NB4 (cell line): Measurements from ENCODE around the gene MBNL2.

Experiments used
- MAX ChIP-seq: IDR thresholded peaks from 2 replicates; pipeline ENCODE4 v1.6.1; 2011; ENCODE audit warnings: low read depth, low read length
- POLR2A ChIP-seq: IDR thresholded peaks from 2 replicates; pipeline ENCODE4 v1.6.1; 2011; ENCODE audit warnings: mild to moderate bottlenecking; ENCODE audit not compliant: insufficient read length; ENCODE audit errors: extremely low read depth
- TF ChIP-seq, protein P1 (sequence below): IDR thresholded peaks from one replicate; pipeline ENCODE4 v1.5.1; 2012; ENCODE audit warnings: low read depth, low read length

- TF ChIP-seq, protein P1, sequence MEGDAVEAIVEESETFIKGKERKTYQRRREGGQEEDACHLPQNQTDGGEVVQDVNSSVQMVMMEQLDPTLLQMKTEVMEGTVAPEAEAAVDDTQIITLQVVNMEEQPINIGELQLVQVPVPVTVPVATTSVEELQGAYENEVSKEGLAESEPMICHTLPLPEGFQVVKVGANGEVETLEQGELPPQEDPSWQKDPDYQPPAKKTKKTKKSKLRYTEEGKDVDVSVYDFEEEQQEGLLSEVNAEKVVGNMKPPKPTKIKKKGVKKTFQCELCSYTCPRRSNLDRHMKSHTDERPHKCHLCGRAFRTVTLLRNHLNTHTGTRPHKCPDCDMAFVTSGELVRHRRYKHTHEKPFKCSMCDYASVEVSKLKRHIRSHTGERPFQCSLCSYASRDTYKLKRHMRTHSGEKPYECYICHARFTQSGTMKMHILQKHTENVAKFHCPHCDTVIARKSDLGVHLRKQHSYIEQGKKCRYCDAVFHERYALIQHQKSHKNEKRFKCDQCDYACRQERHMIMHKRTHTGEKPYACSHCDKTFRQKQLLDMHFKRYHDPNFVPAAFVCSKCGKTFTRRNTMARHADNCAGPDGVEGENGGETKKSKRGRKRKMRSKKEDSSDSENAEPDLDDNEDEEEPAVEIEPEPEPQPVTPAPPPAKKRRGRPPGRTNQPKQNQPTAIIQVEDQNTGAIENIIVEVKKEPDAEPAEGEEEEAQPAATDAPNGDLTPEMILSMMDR, result no peak
- no peak for TF ChIP-seq POLR2A
- no peak for TF ChIP-seq MAX
These were observed 18.9 kb downstream of the MBNL2 start for GRCh38 chr13:97240788-97241734.
